A549 (cell line): ENCODE results near the gene GRIN2D.

Experiments
- CBX2 ChIP-seq: fragments of 200-600 bp; sonication (generic); IDR thresholded peaks from 2 replicates; pipeline ENCODE4 v1.6.1; 2016; ENCODE audit warnings: low read depth, mild to moderate bottlenecking, borderline replicate concordance
- CEBPB ChIP-seq, 2 experiments: fragments of >200 bp in 1 of 2; sonication (Bioruptor Twin) in 1 of 2; formaldehyde crosslinking in 1 of 2; IDR thresholded peaks; 2 replicates each; pipeline ENCODE4 v1.6.1; 2012 to 2016
- EP300 ChIP-seq, 2 experiments: fragments of >200 bp; sonication (Bioruptor Twin); formaldehyde crosslinking; IDR thresholded peaks; 2 replicates in 1 of 2; 3 replicates in 1 of 2; pipeline ENCODE4 v1.6.1; 2016 to 2017
- RARB ChIP-seq: fragments of 250-450 bp; sonication (Bioruptor Pico); IDR thresholded peaks from 2 replicates; pipeline ENCODE4 v1.8.0; 2021; ENCODE audit warnings: mild to moderate bottlenecking, moderate library complexity
- RFX5 ChIP-seq: fragments of 450-650 bp; IDR thresholded peaks from 2 replicates; pipeline ENCODE4 v1.7.1; 2014; ENCODE audit warnings: antibody characterized with exemption, mild to moderate bottlenecking, moderate library complexity
- TF ChIP-seq, protein P1 (sequence below): fragments of 200-600 bp; sonication (generic); IDR thresholded peaks from 2 replicates; pipeline ENCODE4 v1.6.1; 2016; ENCODE audit warnings: antibody characterized with exemption, mild to moderate bottlenecking, moderate library complexity
- TF ChIP-seq, protein P2 (sequence below): fragments of >200 bp; sonication (Bioruptor Twin); formaldehyde crosslinking; IDR thresholded peaks from 3 replicates; pipeline ENCODE4 v1.5.1; 2016
- TF ChIP-seq, protein P3 (sequence below): fragments of 250-450 bp; sonication (Bioruptor Pico); IDR thresholded peaks from 2 replicates; pipeline ENCODE4 v1.5.0; 2021; ENCODE audit warnings: mild to moderate bottlenecking, moderate library complexity, borderline replicate concordance

DNA sequence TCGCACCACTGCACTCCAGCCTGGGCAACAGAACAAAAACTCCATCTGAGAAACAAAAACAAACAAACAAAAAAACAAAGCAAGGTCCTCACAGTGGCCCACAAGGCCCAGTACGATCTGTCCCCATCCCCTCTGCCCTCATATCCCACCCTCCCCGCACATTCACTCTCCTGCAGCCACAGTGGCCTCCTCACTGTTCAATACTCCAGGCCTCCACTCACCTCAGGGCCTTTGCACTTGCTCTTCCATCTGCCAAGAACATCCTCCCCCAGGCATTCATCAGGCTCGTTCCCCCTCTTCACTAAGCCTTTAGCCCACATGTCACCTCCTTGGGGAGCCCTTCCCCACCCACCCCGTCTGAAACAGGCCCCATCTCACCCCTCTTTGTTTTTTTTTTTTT is 34.3 kb upstream of the GRIN2D start:
- TF ChIP-seq, protein P1, sequence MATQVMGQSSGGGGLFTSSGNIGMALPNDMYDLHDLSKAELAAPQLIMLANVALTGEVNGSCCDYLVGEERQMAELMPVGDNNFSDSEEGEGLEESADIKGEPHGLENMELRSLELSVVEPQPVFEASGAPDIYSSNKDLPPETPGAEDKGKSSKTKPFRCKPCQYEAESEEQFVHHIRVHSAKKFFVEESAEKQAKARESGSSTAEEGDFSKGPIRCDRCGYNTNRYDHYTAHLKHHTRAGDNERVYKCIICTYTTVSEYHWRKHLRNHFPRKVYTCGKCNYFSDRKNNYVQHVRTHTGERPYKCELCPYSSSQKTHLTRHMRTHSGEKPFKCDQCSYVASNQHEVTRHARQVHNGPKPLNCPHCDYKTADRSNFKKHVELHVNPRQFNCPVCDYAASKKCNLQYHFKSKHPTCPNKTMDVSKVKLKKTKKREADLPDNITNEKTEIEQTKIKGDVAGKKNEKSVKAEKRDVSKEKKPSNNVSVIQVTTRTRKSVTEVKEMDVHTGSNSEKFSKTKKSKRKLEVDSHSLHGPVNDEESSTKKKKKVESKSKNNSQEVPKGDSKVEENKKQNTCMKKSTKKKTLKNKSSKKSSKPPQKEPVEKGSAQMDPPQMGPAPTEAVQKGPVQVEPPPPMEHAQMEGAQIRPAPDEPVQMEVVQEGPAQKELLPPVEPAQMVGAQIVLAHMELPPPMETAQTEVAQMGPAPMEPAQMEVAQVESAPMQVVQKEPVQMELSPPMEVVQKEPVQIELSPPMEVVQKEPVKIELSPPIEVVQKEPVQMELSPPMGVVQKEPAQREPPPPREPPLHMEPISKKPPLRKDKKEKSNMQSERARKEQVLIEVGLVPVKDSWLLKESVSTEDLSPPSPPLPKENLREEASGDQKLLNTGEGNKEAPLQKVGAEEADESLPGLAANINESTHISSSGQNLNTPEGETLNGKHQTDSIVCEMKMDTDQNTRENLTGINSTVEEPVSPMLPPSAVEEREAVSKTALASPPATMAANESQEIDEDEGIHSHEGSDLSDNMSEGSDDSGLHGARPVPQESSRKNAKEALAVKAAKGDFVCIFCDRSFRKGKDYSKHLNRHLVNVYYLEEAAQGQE = no peak
- TF ChIP-seq, protein P2, sequence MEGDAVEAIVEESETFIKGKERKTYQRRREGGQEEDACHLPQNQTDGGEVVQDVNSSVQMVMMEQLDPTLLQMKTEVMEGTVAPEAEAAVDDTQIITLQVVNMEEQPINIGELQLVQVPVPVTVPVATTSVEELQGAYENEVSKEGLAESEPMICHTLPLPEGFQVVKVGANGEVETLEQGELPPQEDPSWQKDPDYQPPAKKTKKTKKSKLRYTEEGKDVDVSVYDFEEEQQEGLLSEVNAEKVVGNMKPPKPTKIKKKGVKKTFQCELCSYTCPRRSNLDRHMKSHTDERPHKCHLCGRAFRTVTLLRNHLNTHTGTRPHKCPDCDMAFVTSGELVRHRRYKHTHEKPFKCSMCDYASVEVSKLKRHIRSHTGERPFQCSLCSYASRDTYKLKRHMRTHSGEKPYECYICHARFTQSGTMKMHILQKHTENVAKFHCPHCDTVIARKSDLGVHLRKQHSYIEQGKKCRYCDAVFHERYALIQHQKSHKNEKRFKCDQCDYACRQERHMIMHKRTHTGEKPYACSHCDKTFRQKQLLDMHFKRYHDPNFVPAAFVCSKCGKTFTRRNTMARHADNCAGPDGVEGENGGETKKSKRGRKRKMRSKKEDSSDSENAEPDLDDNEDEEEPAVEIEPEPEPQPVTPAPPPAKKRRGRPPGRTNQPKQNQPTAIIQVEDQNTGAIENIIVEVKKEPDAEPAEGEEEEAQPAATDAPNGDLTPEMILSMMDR = no peak
- TF ChIP-seq RARB (CRISPR knock-in tag) (no peak), CBX2 (no peak), CEBPB (IDR thresholded peaks at IDR 0.05) (no peak), RFX5 (no peak), EP300 (IDR thresholded peaks at IDR 0.05) (no peak)
- TF ChIP-seq, protein P3, sequence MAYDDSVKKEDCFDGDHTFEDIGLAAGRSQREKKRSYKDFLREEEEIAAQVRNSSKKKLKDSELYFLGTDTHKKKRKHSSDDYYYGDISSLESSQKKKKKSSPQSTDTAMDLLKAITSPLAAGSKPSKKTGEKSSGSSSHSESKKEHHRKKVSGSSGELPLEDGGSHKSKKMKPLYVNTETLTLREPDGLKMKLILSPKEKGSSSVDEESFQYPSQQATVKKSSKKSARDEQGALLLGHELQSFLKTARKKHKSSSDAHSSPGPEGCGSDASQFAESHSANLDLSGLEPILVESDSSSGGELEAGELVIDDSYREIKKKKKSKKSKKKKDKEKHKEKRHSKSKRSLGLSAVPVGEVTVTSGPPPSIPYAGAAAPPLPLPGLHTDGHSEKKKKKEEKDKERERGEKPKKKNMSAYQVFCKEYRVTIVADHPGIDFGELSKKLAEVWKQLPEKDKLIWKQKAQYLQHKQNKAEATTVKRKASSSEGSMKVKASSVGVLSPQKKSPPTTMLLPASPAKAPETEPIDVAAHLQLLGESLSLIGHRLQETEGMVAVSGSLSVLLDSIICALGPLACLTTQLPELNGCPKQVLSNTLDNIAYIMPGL (CRISPR knock-in tag) = no peak
